ENCODE measurements around the gene MACROD1. TPM values are rescaled to one million over a fixed set of nuclear protein-coding genes. Genes with fewer than 3 reads are reported as not detected.
"Not testable (repeated sequence)": the region's sequence is repeated elsewhere in the genome, so short reads cannot be mapped to it uniquely, and the experiment has no call there.

Gene MACROD1
- total RNA-seq, 2 experiments from 2014 or later: 38.7 to 48.6 TPM

DNA sequence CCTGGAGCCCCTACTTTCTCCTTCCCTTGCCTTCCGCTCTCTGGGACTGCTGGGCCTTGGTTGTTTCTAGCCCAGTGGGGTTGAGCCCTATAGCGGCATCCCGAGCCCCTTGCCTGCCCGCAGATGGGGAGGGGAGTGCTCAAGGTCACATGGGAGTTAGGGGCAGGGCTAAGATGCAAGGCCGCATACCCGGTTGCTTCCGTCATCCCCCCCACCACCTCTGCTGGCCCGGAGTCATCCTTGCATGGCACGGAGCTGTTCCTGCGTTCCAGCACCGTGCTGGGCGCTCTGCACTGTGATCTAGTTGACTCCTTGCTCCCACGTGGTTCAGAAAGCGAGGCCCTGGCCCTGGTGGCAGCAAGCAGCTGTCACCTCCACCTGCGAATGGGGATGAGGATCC is 112.2 kb downstream of the MACROD1 start:
- DNase-seq: no peak
- intact Hi-C loops (cut with micrococcal nuclease): no loop called here
- Mint-ChIP-seq H3K36me3 (ENCODE audit: low read depth) (no peaks in the 10 kb centered on the region), H3K27me3 (ENCODE audit: low read depth) (no peaks in the 10 kb centered on the region), H3K4me1 (ENCODE audit: low read depth) (no peaks in the 10 kb centered on the region), H3K9me3 (no peaks in the 10 kb centered on the region), H3K4me3 (no peak overlapping the region), H3K27ac (no peak overlapping the region)
- CTCF ChIA-PET: no interaction called here

DNA sequence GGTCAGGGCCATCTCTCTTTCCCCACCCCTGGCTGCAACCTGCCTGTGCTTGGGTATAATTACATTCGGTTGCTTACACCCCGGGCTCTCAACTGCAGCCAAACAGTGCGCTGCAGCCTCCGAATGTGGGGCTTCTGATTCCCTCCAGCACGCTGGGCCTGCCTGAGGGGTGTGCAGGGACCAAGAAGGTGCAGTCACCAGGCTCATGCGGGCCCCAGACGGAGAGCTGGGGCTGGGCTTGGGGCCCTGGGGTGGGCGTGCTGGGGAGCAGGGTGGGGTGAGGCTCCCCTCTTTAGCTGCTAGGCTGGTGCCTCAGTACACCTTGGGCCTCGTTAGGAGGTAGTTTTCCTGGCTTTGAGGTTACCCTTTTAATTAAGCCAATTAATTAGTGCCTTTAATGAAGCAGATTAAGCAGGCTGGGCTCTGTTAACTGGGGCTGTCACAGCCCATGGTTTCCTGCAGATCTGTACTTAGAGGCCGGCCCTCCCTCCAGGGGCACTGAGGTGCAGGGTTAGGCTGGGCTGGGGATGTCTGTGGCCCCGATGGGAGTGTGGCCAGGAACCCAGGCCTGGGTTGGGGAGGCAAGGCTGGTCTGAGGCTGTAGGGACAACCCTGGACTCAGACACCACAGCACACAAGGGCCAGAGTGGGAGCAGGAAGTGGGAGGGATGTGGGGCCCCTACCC is 112.8 kb downstream of the MACROD1 start:
- H3K27me3 Mint-ChIP-seq (ENCODE audit: low read depth): no peaks in the 10 kb centered on the region
- no peak overlapping the region for H3K4me3 Mint-ChIP-seq
- no peaks in the 10 kb centered on the region for H3K36me3 Mint-ChIP-seq (ENCODE audit: low read depth)
- intact Hi-C loops (cut with micrococcal nuclease): no loop called here
- no peaks in the 10 kb centered on the region for H3K9me3 Mint-ChIP-seq
- CTCF ChIA-PET: no interaction called here
- H3K4me1 Mint-ChIP-seq (ENCODE audit: low read depth): no peaks in the 10 kb centered on the region
- H3K27ac Mint-ChIP-seq: no peak overlapping the region
- DNase-seq: no peak

DNA sequence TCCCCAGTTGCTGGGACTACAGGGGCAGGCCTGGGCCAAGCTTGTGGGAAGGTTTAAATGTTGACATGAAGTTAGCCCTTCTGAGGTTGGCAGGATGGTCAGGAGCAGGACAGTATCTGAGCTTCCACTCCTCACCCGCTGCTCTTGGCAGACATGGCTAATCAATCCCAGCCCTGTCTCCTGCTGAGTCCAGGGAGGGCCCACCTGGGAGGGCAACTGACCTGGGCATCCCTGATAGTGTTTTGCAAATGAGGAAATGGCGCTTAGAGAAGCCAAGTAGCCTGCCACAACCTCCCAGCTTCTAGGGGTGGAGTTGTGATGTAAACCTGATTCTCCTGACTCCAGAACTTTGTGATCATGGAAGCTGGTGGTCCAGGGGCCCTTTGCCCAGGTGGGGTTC is 113.5 kb downstream of the MACROD1 start:
- Mint-ChIP-seq H3K36me3 (ENCODE audit: low read depth) (no peaks in the 10 kb centered on the region), H3K4me3 (no peak overlapping the region), H3K4me1 (ENCODE audit: low read depth) (no peaks in the 10 kb centered on the region), H3K9me3 (no peaks in the 10 kb centered on the region), H3K27ac (no peak overlapping the region), H3K27me3 (ENCODE audit: low read depth) (no peaks in the 10 kb centered on the region)
- intact Hi-C loops (cut with micrococcal nuclease): no loop called here
- DNase-seq: no peak
- CTCF ChIA-PET: no interaction called here

DNA sequence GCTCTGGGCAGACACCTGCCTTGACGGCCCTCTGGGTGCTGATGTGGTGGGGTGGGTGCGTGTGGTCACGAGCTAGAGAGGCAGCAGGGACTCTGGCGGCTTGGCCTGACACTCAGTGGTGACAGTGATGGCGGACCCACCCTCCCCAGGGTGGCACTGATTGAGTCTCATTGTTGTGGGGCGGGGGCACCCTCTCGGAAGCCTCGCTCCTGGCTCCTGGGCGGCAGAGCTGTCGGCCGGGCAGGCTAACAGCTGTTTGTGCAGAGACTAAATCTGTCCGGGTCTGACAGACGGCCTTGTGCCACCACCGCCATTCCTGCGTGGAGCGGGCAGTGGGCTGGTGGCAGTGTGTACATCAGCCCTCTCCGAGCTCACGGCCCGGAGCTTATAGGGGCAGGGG is 114.6 kb downstream of the MACROD1 start:
- intact Hi-C loops (cut with micrococcal nuclease): no loop called here
- CTCF ChIA-PET: interaction anchor here (0.6 kb wide), 1 partner anchor 395 kb away, joined by 4 read pairs; no protein-coding TSS in a partner anchor
- Mint-ChIP-seq H3K9me3 (no peaks in the 10 kb centered on the region), H3K27me3 (ENCODE audit: low read depth) (no peaks in the 10 kb centered on the region), H3K4me3 (no peak overlapping the region), H3K36me3 (ENCODE audit: low read depth) (no peaks in the 10 kb centered on the region), H3K27ac (no peak overlapping the region), H3K4me1 (ENCODE audit: low read depth) (no peaks in the 10 kb centered on the region)
- DNase-seq: no peak

DNA sequence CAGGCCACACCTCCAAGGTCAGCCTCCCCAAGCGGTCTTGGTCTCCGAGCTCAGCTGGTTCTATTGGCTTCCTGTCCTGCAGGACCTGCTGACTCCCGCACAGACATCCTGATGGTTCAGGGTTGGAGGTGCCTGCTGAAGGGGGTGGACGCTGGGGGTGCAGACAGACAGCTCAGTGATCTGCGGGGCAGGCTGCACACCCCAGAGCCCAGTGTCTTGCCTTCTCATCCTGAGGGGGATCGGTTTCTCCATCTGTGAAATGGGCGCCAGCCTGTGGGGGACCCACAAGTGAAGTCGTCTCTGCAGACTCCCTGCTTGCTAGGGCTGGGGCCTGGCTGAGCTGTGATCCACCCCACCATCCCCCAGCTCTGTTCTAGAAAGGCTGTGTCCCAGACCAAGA is 116.4 kb downstream of the MACROD1 start:
- H3K4me3 Mint-ChIP-seq: no peak overlapping the region
- H3K9me3 Mint-ChIP-seq: no peaks in the 10 kb centered on the region
- CTCF ChIA-PET: no interaction called here
- H3K27ac Mint-ChIP-seq: no peak overlapping the region
- H3K27me3 Mint-ChIP-seq (ENCODE audit: low read depth): no peaks in the 10 kb centered on the region
- no peak for DNase-seq
- intact Hi-C loops (cut with micrococcal nuclease): no loop called here
- H3K36me3 Mint-ChIP-seq (ENCODE audit: low read depth): no peaks in the 10 kb centered on the region
- no peaks in the 10 kb centered on the region for H3K4me1 Mint-ChIP-seq (ENCODE audit: low read depth)

DNA sequence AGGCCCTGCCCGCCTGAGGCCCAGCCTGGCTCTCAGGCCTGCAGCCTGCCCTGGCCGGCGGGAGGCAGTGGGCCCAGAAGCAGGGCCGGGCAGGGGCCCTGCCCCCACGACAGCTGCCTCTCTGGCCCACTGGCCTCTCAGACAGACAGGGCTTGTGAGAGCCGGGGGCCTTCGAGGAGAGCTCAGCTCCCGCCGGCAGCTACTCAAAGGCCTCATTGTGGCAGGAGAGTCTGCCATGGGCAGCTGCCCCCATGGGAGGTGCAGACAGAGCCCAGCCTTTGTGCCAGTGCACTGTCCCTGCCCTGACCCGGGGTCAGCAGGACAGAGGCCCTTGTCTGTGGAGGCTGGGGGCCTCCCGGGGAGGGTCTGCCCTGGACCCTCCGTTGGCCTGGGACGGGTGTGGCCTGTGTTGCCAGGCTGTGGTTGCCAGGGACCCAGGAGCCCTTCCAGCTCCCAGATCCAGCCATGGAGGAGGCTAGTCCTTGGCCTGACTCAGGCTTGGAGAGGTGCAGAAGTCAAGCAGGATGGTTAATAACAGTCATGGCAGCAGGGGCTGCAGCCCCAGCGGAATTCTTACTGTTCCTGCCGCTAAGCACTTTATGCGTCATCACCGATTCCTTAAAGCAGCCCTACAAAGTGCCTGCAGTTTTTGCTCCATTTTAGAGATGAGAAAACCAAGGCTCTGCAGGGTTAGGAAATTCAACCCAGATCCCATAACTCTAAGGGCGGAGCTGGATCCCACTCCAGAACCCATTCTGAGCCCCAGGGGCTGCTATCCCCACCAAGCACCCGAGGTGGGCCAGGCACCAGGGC is 117.7 kb downstream of the MACROD1 start:
- intact Hi-C loops (cut with micrococcal nuclease): no loop called here
- no peak for DNase-seq
- H3K4me3 Mint-ChIP-seq: no peak overlapping the region
- no peaks in the 10 kb centered on the region for H3K4me1 Mint-ChIP-seq (ENCODE audit: low read depth)
- H3K9me3 Mint-ChIP-seq: no peaks in the 10 kb centered on the region
- H3K36me3 Mint-ChIP-seq (ENCODE audit: low read depth): no peaks in the 10 kb centered on the region
- CTCF ChIA-PET: no interaction called here
- H3K27me3 Mint-ChIP-seq (ENCODE audit: low read depth): no peaks in the 10 kb centered on the region
- H3K27ac Mint-ChIP-seq: no peak overlapping the region

DNA sequence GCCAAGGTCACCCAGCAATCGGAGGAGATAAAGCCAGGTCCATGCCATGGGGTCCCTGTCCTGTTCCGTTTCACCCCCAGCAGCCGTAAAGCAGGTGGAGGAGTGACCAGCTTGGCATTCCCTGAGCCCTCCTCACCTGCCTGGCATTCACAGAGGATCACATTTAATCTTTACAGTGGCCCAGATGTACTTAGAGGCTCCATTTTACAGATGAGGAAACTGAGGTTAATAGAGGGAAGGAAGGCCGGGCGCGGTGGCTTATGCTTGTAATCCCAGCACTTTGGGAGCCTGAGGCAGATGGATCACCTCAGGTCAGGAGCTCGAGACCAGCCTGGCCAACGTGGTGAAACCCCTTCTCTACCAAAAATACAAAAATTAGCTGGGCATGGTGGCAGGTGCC is 118.5 kb downstream of the MACROD1 start:
- CTCF ChIA-PET: interaction anchor here (0.7 kb wide), 1 partner anchor 359 kb away, joined by 5 read pairs; no protein-coding TSS in a partner anchor
- H3K4me1 Mint-ChIP-seq (ENCODE audit: low read depth); H3K27ac Mint-ChIP-seq; intact Hi-C loops (cut with micrococcal nuclease); DNase-seq; H3K4me3 Mint-ChIP-seq; H3K27me3 Mint-ChIP-seq (ENCODE audit: low read depth); H3K9me3 Mint-ChIP-seq; H3K36me3 Mint-ChIP-seq (ENCODE audit: low read depth): not testable (repeated sequence)

DNA sequence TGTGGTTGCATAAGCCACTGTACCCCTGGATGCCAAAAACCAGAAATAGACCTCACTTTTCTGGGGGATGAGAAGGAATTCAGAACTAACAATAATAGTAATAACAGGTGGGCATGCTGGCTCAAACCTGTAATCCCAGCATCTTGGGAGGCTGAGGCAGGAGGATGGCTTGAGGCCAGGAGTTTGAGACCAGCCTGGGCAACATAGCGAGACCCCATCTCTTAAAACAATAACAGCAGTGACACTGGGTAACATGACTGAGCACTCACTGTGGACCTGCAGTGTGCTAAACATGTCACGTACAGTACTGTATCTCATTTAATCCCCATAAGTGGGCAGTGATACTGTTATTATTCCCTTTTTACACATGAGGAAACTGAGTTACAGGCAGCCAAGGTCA is 120.2 kb downstream of the MACROD1 start:
- Mint-ChIP-seq H3K27ac (no peak overlapping the region), H3K4me1 (ENCODE audit: low read depth) (no peaks in the 10 kb centered on the region), H3K4me3 (no peak overlapping the region), H3K9me3 (no peaks in the 10 kb centered on the region), H3K36me3 (ENCODE audit: low read depth) (peaks cover 1% of the 10 kb centered on the region), H3K27me3 (ENCODE audit: low read depth) (no peaks in the 10 kb centered on the region)
- CTCF ChIA-PET: no interaction called here
- intact Hi-C loops (cut with micrococcal nuclease): no loop called here
- no peak for DNase-seq

DNA sequence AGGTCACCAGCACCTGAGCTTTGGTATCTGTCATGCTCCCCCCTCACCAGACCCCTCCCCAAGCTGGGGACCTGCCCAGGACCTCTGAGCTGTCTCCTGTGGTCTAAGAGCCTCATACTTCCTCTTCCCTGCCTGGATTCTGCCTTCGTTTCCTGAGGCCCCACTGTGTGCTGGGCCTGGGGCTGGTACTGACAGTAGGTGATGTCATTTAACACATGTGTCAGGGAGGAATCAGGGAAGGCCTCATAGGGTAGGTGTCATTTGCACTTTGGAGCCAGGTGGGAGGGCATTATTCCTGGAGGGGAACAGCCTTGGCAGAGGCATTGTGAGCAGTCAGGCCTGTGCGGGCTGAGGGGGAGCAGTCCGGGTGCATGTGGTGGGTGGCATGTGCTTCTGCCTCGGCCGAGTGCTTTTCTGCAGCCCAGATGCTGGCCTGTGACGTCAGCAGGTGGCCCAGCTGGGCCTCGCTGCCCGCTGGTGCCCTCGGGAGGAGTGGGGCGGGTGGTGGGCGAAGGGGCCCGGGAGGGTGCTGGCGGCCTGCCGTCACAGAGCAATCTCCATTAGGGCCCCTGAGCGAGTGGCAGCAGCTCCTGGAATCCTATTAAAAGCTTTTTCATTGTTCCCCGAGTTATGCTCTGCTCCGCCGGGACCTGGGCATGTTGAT is 121.1 kb downstream of the MACROD1 start:
- intact Hi-C loops (cut with micrococcal nuclease): no loop called here

DNA sequence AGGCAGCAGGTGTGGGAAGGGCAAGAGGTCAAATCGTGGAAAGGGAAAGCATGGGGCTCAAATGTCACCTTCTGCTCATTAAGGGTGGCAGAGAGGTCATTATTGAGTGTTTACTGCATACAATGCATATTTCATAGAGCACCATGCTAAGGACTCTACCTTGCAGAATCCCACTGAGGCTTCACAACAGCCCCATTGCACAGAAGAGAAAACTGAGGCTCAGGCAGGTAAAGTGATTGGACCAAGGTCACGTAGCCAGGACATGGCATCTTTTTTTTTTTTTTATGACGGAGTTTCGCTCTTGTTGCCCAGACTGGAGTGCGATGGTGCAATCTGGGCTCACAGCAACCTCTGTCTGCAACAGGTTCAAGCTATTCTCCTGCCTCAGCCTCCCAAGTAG is 122.4 kb downstream of the MACROD1 start:
- Mint-ChIP-seq H3K27ac (no peak overlapping the region), H3K36me3 (ENCODE audit: low read depth) (peaks cover 1% of the 10 kb centered on the region), H3K4me3 (no peak overlapping the region), H3K4me1 (ENCODE audit: low read depth) (no peaks in the 10 kb centered on the region), H3K9me3 (no peaks in the 10 kb centered on the region), H3K27me3 (ENCODE audit: low read depth) (no peaks in the 10 kb centered on the region)
- intact Hi-C loops (cut with micrococcal nuclease): no loop called here
- CTCF ChIA-PET: no interaction called here
- no peak for DNase-seq

More for the DNA sequence above, 121.1 kb downstream of the MACROD1 start:
- CTCF ChIA-PET: no interaction called here
- no peaks in the 10 kb centered on the region for H3K4me1 Mint-ChIP-seq (ENCODE audit: low read depth)
- no peak for DNase-seq
- no peak overlapping the region for H3K4me3 Mint-ChIP-seq
- peaks cover 1% of the 10 kb centered on the region for H3K36me3 Mint-ChIP-seq (ENCODE audit: low read depth)
- no peak overlapping the region for H3K27ac Mint-ChIP-seq
- H3K27me3 Mint-ChIP-seq (ENCODE audit: low read depth): no peaks in the 10 kb centered on the region
- no peaks in the 10 kb centered on the region for H3K9me3 Mint-ChIP-seq

DNA sequence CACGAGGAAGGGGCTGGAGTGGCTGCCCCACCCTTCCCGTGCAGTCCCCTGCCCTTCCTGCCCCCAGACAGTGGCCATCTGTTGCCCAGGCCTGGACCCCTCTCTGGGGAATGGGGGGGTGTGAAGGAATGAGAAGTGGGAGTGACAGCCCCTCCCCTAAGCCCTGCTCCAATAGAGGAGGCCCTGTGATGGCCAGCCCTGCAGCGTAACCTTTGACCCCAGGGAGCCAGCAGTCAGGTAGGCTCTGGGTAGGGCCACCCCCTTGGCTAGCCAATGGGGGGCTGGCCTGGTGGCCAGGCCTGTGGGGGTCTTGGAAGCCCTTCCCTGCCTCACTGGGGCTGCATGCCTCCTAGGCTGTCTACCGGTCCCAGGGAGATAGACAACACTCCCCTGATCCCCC is 123.6 kb downstream of the MACROD1 start:
- H3K27me3 Mint-ChIP-seq (ENCODE audit: low read depth): peaks cover 6% of the 10 kb centered on the region
- H3K9me3 Mint-ChIP-seq: no peaks in the 10 kb centered on the region
- no peak for DNase-seq
- no peaks in the 10 kb centered on the region for H3K4me1 Mint-ChIP-seq (ENCODE audit: low read depth)
- H3K27ac Mint-ChIP-seq: no peak overlapping the region
- intact Hi-C loops (cut with micrococcal nuclease): no loop called here
- H3K36me3 Mint-ChIP-seq (ENCODE audit: low read depth): peaks cover 1% of the 10 kb centered on the region
- CTCF ChIA-PET: no interaction called here
- H3K4me3 Mint-ChIP-seq: no peak overlapping the region

DNA sequence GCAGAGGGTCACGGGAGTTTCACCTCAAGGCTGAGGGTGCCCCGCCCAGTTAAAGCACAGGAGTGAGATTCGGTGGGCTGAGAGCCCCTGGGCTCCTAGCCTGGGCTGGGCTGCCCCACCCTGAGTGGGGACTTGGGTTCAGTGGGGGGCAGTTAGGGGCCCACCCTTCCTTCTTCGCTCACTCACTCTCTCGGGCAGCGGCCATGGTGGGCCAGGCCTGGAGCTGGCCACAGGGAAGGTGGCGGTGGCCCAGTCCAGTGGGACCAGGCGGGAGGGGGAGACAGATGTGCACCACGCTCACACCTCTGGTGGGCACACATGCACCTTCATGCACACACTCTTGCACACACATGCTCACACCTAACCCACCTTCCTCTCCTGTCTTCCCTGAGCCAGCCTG is 124.1 kb downstream of the MACROD1 start:
- Mint-ChIP-seq H3K36me3 (ENCODE audit: low read depth) (peaks cover 1% of the 10 kb centered on the region), H3K27me3 (ENCODE audit: low read depth) (peaks cover 6% of the 10 kb centered on the region), H3K4me1 (ENCODE audit: low read depth) (no peaks in the 10 kb centered on the region), H3K27ac (no peak overlapping the region), H3K9me3 (no peaks in the 10 kb centered on the region), H3K4me3 (no peak overlapping the region)
- no peak for DNase-seq
- intact Hi-C loops (cut with micrococcal nuclease): no loop called here
- CTCF ChIA-PET: no interaction called here
